T-cell (primary cell): ENCODE results near the gene CYP2R1. TPM values are rescaled to one million over a fixed set of nuclear protein-coding genes. Genes with fewer than 3 reads are reported as not detected.

Experiments used
- ATAC-seq, 4 experiments: fragments of 200-7000 bp in 3 of 4; fragments of 150-1000 bp in 1 of 4; cut with Tn5 transposase; replicated peaks in 1 of 4; 1 replicate in 3 of 4; 2 replicates in 1 of 4; pipeline ENCODE4 v1.10.0; 2021; ENCODE audit warnings: moderate library complexity in 3 of 4, mild to moderate bottlenecking in 2 of 4, moderate number of reproducible peaks in 1 of 4
- CTCF ChIA-PET, 2 donors: fragments of 300-600 bp; sonication (Branson Sonifier 250); formaldehyde crosslinking; loops; one replicate each; lab custom pipeline; 2022; ENCODE audit warnings: antibody characterized with exemption in 2 of 2; lab: Charles Lee
- POLR2A ChIA-PET, 2 donors: fragments of 300-600 bp; sonication (Branson Sonifier 250); formaldehyde crosslinking; loops; one replicate each; lab custom pipeline; 2022; ENCODE audit warnings: antibody characterized with exemption in 2 of 2; lab: Charles Lee
- DNase-seq, 35 experiments: peaks; one replicate each; pipeline versions ENCODE4 v3.0.0 to v3.0.0-alpha.2; 2013 to 2023
- H3K27ac ChIP-seq: one replicate; pipeline ENCODE4 v1.5.1; 2013; ENCODE audit warnings: low read length
- H3K27me3 ChIP-seq, 2 experiments: replicated peaks in 1 of 2; 1 replicate in 1 of 2; 2 replicates in 1 of 2; pipeline versions ENCODE4 v1.6.1 to v1.7.0; 2013; ENCODE audit warnings: low read length in 1 of 2, mixed read lengths in 1 of 2; ENCODE audit not compliant: control insufficient read depth in 2 of 2, insufficient read depth in 2 of 2; ENCODE audit errors: extremely low read depth in 1 of 2
- H3K36me3 ChIP-seq, 2 donors: 1 replicate in 1 of 2; 2 replicates in 1 of 2; pipeline versions ENCODE4 v1.6.1 to v1.7.0; 2013; ENCODE audit warnings: low read length in 1 of 2; ENCODE audit not compliant: control insufficient read depth in 2 of 2, insufficient read depth in 1 of 2; ENCODE audit errors: extremely low read depth in 1 of 2
- H3K4me1 ChIP-seq, 2 experiments: 1 replicate in 1 of 2; 2 replicates in 1 of 2; pipeline versions ENCODE4 v1.6.1 to v1.7.0; 2013; ENCODE audit warnings: low read length in 2 of 2, mixed read lengths in 1 of 2; ENCODE audit not compliant: insufficient read depth in 2 of 2, control insufficient read depth in 1 of 2; ENCODE audit errors: extremely low read depth in 1 of 2
- H3K4me3 ChIP-seq, 2 donors: 1 replicate in 1 of 2; 2 replicates in 1 of 2; pipeline versions ENCODE4 v1.5.1 to v1.7.0; 2013; ENCODE audit warnings: mild to moderate bottlenecking in 2 of 2, low read length in 1 of 2, moderate library complexity in 1 of 2; ENCODE audit not compliant: control insufficient read depth in 1 of 2; ENCODE audit errors: extremely low read depth in 1 of 2
- H3K9me3 ChIP-seq: 2 replicates; pipeline ENCODE4 v1.7.0; 2013
- H3K27ac Mint-ChIP-seq, 2 donors: one replicate each; pipeline ENCODE4 v1.8.0; 2020 to 2021; ENCODE audit warnings: mild to moderate bottlenecking in 2 of 2, mixed read lengths in 2 of 2
- H3K27me3 Mint-ChIP-seq, 2 donors: one replicate each; pipeline ENCODE4 v1.8.0; 2021 to 2022; ENCODE audit warnings: mixed read lengths in 2 of 2
- H3K36me3 Mint-ChIP-seq: one replicate; pipeline ENCODE4 v1.8.0; 2021; ENCODE audit warnings: mixed read lengths
- H3K4me1 Mint-ChIP-seq, 3 donors: one replicate each; pipeline ENCODE4 v1.8.0; 2020 to 2022; ENCODE audit warnings: mixed read lengths in 3 of 3, mild to moderate bottlenecking in 1 of 3
- H3K4me3 Mint-ChIP-seq, 3 donors: one replicate each; pipeline ENCODE4 v1.8.0; 2020 to 2022; ENCODE audit warnings: mild to moderate bottlenecking in 3 of 3, mixed read lengths in 3 of 3, moderate library complexity in 3 of 3
- H3K9me3 Mint-ChIP-seq, 3 donors: one replicate each; pipeline ENCODE4 v1.8.0; 2020 to 2022; ENCODE audit warnings: mixed read lengths in 3 of 3
- WGBS: methylation state at CpG from one replicate; pipeline ENCODE4 v1.1.5; 2013; ENCODE audit warnings: missing lambda C conversion rate; ENCODE audit not compliant: insufficient coverage; 5-methylcytosine and 5-hydroxymethylcytosine counted together
- total RNA-seq, 35 experiments: library from RNA in 6 of 35; stranded (reverse) in 6 of 35; fragments of 120-200 nt in 1 of 35; gene quantifications; one replicate each; pipeline versions ENCODE4 v1.2.1 to v1.2.4 and lab custom pipeline; 2013 to 2026

CYP2R1 gene
- total RNA-seq, 5 donors from 2014 or later (not counting 1 experiment from before 2014, with no cell fraction given): 17.9 to 23.3 (median 19.1) TPM

DNA sequence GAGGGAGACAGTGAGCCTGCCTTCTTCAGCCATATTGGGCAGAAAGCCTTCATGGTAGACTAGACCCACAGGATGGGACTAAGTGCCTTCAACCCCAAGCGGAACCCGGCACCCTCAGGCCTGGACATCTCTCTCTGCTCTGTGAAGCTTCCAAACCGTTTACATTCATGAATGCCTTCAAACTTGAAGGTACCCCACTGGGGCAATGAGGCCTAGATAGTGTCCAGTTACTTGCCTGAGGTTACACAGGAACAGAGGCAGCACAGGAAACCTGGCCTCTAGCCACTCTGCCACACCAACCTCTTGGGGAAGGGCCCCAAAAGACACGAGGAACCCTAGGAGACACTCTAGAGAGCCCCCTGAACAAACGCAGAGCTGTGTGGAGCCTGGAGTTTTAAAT lies 14.5 kb upstream of the CYP2R1 start:
- H3K27ac ChIP-seq: peak overlapping the region; percentile 22
- H3K4me1 ChIP-seq: peaks cover 0 to 28% of the 10 kb centered on the region in 2 experiments
- no peak for DNase-seq
- H3K4me3 Mint-ChIP-seq: peak overlapping the region; percentile 35 to 92 (median 56)
- H3K27me3 Mint-ChIP-seq: no peaks in the 10 kb centered on the region
- no peak for ATAC-seq
- H3K4me3 ChIP-seq: no peak overlapping the region
- peak overlapping the region; percentile 71 to 90 for H3K27ac Mint-ChIP-seq
- H3K9me3 Mint-ChIP-seq: no peaks in the 10 kb centered on the region
- no peaks in the 10 kb centered on the region for H3K27me3 ChIP-seq
- H3K36me3 Mint-ChIP-seq: no peaks in the 10 kb centered on the region
- WGBS: 93% methylated on average over 3 of the region's 5 CpGs
- ChIA-PET POLR2A (no interaction called here), CTCF (interaction anchor here (0.5 to 4.5 kb wide), 28 partner anchors 8 to 951 kb away, joined by 3 to 88 read pairs (median 7); partner anchors contain the start of genes CALCB (in 2 of the 2) and CYP2R1 (in 2 of the 2))
- H3K36me3 ChIP-seq: no peaks in the 10 kb centered on the region
- H3K9me3 ChIP-seq: no peaks in the 10 kb centered on the region
- peaks cover 40 to 46% (median 46%) of the 10 kb centered on the region in 3 donors for H3K4me1 Mint-ChIP-seq

DNA sequence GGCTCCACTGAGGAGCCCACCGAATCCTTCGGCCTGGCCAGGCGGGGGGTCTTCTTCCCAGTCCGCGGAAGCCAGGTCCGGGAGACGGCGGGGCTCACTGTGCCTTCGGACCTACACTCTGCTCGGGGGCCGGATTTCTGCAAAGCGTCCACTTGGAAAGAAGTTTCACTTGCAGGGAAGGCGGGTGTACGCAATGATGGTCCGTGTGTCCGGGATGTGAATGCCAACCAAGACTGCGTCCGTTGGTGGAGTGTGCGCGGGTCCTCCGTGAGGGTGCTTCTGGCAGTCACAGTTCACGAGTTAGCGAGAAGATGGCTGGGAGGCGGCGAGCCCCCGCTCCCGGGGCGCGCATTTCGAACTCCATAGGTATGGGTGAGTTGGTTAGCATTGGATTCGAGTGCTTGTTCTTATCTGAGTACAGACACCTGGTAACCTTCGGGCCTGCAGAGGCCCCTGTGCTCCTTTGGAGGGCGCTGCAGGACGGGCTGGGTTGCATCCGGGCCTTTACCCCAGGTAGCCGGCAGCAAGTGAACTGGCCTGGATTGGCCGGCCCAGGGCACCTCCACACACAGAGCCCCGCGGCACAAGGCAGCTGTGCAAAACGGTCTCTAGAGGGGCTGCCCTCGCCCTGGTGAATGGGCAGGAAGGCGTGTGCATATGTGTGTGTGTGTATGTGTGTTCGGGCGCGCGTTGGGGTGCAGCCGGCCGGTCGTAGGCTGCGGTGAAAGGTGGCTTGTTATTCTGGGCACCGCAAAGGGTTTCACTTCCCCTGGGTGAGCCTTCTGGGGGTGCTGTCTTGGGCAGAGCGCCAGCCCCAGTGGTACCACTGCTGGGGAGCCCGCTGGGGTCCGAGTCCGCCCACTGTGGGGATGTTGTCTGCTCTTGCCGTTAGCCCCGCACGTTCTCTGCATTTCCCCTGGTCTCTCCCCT lies 13.3 kb upstream of the CYP2R1 start:
- Mint-ChIP-seq H3K36me3 (no peaks in the 10 kb centered on the region), H3K27me3 (no peaks in the 10 kb centered on the region), H3K4me3 (peak overlapping the region; percentile 91 to 92 (median 92)), H3K27ac (peak overlapping the region; percentile 90 to 92), H3K4me1 (peaks cover 40 to 46% (median 46%) of the 10 kb centered on the region in 3 donors), H3K9me3 (no peaks in the 10 kb centered on the region)
- peak; percentile 69 to 78 (median 72) for ATAC-seq
- whole genome bisulfite sequencing: 4% methylated on average over 44 of the region's 58 CpGs
- CTCF ChIA-PET: interaction anchor here (0.6 to 4.5 kb wide), 15 partner anchors 11 to 522 kb away, joined by 3 to 88 read pairs (median 5); partner anchors contain the start of genes CALCB (in 1 of the 2) and CYP2R1 (in 1 of the 2)
- H3K27ac ChIP-seq: peak overlapping the region; percentile 68
- no peaks in the 10 kb centered on the region for H3K9me3 ChIP-seq
- H3K27me3 ChIP-seq: no peaks in the 10 kb centered on the region
- peaks cover 0 to 28% of the 10 kb centered on the region in 2 experiments for H3K4me1 ChIP-seq
- peak; percentile 62 to 85 (median 74) for DNase-seq
- no peaks in the 10 kb centered on the region for H3K36me3 ChIP-seq
- POLR2A ChIA-PET: interaction anchor here in 1 of 2 donors (0.5 kb wide), 1 partner anchor 136 kb away, joined by 3 read pairs; no protein-coding TSS in a partner anchor
- peak overlapping the region; percentile 85 to 98 for H3K4me3 ChIP-seq

DNA sequence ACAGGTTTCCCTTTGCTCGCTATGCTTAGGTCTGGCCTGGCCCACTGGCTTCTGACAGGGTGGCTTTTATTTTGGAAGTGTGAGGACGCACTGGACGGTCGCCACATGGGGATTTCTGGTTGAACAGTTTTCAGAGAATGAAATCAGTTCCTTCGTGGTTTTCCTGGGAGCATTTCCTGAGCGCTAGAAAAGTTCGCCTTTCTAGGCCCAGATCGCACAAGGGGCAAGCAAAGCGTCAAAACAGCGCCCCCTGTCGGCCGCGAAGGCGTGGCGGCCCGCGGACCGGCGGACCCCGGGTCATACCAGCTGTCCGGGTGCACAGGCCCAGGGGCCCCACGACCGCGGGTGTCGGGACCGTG lies 12.7 kb upstream of the CYP2R1 start:
- Mint-ChIP-seq H3K4me3 (peak overlapping the region; percentile 91 to 92 (median 92)), H3K9me3 (no peaks in the 10 kb centered on the region), H3K27ac (peak overlapping the region; percentile 85 to 94), H3K36me3 (no peaks in the 10 kb centered on the region), H3K4me1 (peaks cover 40 to 46% (median 46%) of the 10 kb centered on the region in 3 donors), H3K27me3 (no peaks in the 10 kb centered on the region)
- H3K27ac ChIP-seq: peak overlapping the region; percentile 68
- DNase-seq (peak; percentile 25 to 88 (median 72)), ATAC-seq (peak; percentile 58 to 63 (median 60))
- ChIA-PET POLR2A (no interaction called here), CTCF (interaction anchor here (0.6 to 2.8 kb wide), 8 partner anchors 10 to 406 kb away, joined by 3 to 18 read pairs (median 6); partner anchors contain the start of gene CYP2R1 (in 1 of the 2))
- peak overlapping the region; percentile 85 to 98 for H3K4me3 ChIP-seq
- no peaks in the 10 kb centered on the region for H3K36me3 ChIP-seq
- WGBS: 4% methylated on average over 25 of the region's 26 CpGs
- H3K4me1 ChIP-seq: peaks cover 0 to 28% of the 10 kb centered on the region in 2 experiments
- H3K27me3 ChIP-seq: no peaks in the 10 kb centered on the region
- H3K9me3 ChIP-seq: no peaks in the 10 kb centered on the region

DNA sequence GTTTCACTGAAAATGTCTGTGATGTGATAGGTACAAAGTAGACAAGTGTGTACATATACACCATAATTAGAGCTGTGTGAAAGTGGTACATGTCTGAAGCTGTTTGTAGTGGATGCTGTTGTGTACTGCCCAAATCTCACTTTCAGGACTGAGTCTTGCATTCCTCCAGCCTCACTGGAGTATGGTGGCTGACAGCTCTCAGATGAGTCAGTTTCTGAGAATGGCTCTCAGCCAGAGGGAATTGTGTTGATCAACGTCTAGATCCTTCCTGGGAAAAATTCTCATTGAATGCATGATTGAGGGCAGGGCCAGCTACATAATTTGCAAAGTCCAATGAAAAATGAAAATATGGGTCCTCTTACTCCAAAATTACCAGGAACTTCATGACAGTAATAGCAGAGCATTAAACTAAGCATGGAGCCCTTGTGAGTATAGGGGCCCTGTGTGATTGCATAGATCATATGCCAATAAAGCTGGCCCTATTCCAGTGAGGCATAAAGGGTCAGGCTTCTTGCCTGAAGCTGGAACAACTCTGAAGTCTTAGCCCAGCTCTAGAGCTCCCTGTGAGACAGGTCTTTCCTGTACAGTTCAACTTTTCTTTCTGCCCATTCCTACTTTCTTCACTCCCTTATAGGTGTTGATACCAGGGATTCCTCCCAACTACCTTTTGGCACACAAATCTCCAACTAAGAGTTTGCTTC lies 10.8 kb upstream of the CYP2R1 start:
- 67% methylated on average over 1 of the region's 1 CpG for WGBS
- no peaks in the 10 kb centered on the region for H3K27me3 Mint-ChIP-seq
- Histone ChIP-seq H3K9me3 (no peaks in the 10 kb centered on the region), H3K36me3 (no peaks in the 10 kb centered on the region), H3K27ac (no peak overlapping the region), H3K27me3 (no peaks in the 10 kb centered on the region), H3K4me1 (peaks cover 0 to 25% of the 10 kb centered on the region in 2 experiments), H3K4me3 (no peak overlapping the region)
- H3K4me1 Mint-ChIP-seq: peaks cover 31 to 37% (median 36%) of the 10 kb centered on the region in 3 donors
- H3K9me3 Mint-ChIP-seq: no peaks in the 10 kb centered on the region
- ATAC-seq (no peak), DNase-seq (no peak)
- H3K36me3 Mint-ChIP-seq: no peaks in the 10 kb centered on the region
- no peak overlapping the region for H3K27ac Mint-ChIP-seq
- CTCF ChIA-PET: interaction anchor here (0.5 to 1.3 kb wide), 5 partner anchors 10 to 383 kb away, joined by 3 to 7 read pairs (median 3); partner anchors contain the start of genes CYP2R1 (in 2 of the 2) and PSMA1 (in 1 of the 2)
- POLR2A ChIA-PET: interaction anchor here in 1 of 2 donors (1.2 kb wide), 1 partner anchor 11 kb away, joined by 5 read pairs; the partner anchor contains the start of gene CYP2R1
- H3K4me3 Mint-ChIP-seq: no peak overlapping the region

DNA sequence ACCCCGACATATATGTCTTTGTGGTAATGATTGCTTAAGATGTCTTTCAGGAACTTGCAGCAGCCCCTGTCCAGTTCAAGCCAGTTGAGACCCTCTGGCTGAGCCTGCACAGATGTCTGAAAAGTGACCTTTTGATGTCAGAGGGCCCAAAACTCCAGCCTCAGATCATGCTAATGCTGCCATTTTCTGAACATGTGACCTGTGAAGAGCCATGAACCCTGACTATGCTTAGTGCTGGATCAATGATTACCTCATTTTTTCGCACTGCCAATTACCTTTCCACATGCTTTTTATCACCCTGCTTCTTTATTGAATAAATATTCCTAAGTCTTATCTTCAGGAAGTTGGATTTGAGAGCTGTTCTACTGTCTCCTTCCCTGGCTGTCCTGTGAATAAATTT lies 6.9 kb upstream of the CYP2R1 start:
- no peaks in the 10 kb centered on the region for H3K36me3 ChIP-seq
- no peaks in the 10 kb centered on the region for H3K4me1 ChIP-seq
- Mint-ChIP-seq H3K4me1 (peaks cover under 1 to 7% (median 6%) of the 10 kb centered on the region in 3 donors), H3K36me3 (no peaks in the 10 kb centered on the region), H3K4me3 (no peak overlapping the region), H3K9me3 (no peaks in the 10 kb centered on the region), H3K27ac (no peak overlapping the region), H3K27me3 (no peaks in the 10 kb centered on the region)
- DNase-seq: no peak
- ChIA-PET POLR2A (no interaction called here), CTCF (interaction anchor here (1.4 to 2.0 kb wide), 2 partner anchors 9 kb away, joined by 3 to 13 read pairs; no protein-coding TSS in a partner anchor)
- H3K27me3 ChIP-seq: no peaks in the 10 kb centered on the region
- H3K27ac ChIP-seq: no peak overlapping the region
- no CpG with 5 or more reads among the region's 2 CpGs for WGBS
- no peak for ATAC-seq
- H3K4me3 ChIP-seq: no peak overlapping the region
- H3K9me3 ChIP-seq: no peaks in the 10 kb centered on the region
